ENCODE results near the gene HDAC4. TPM values are rescaled to one million over a fixed set of nuclear protein-coding genes. Genes with fewer than 3 reads are reported as not detected.

The HDAC4 gene
- total and polyA plus RNA-seq, 2 donors from 2014 or later: 2.2 to 56.8 TPM

DNA sequence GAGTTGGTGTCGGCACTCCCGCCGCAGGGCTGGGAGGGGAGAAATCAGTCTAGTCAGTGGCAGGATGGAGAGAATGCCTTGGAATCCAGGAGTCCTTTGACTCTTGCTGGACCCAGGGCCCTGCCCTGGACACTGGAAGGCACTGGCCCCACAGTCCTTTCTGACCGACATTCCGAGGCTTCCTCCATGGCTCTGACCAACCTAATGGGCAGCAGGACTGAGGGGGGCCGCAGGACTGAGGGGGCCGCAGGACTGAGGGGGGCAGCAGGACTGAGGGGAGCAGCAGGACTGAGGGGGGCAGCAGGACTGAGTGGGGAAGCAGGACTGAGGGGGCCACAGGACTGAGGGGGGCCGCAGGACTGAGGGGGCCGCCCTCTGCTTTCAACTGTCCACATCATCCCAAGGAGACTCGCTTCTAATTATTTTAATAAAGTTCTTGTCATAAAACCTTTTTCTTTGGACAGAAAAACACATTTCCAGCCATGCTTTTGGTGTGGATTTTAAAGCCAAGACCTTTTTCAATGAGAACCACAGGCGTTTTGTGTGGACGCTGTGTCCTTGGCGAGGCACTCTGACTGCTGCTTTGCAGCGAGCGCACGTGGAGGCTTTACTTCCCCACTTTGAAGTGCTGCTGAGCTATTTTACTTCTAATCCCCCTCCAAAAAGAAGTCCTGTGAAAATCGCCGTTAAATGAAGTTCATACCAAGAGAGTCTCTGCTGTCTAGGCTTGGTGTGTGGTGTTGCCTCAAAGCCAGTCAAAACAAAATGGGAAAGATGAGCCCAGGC lies 326.9 kb downstream of the HDAC4 start:
- H3K9ac ChIP-seq (ENCODE audit: low read length in 3 of 3): no peak overlapping the region
- FAIRE-seq: no peak
- TF ChIP-seq, protein P1, sequence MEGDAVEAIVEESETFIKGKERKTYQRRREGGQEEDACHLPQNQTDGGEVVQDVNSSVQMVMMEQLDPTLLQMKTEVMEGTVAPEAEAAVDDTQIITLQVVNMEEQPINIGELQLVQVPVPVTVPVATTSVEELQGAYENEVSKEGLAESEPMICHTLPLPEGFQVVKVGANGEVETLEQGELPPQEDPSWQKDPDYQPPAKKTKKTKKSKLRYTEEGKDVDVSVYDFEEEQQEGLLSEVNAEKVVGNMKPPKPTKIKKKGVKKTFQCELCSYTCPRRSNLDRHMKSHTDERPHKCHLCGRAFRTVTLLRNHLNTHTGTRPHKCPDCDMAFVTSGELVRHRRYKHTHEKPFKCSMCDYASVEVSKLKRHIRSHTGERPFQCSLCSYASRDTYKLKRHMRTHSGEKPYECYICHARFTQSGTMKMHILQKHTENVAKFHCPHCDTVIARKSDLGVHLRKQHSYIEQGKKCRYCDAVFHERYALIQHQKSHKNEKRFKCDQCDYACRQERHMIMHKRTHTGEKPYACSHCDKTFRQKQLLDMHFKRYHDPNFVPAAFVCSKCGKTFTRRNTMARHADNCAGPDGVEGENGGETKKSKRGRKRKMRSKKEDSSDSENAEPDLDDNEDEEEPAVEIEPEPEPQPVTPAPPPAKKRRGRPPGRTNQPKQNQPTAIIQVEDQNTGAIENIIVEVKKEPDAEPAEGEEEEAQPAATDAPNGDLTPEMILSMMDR (IDR thresholded peaks at IDR 0.05; ENCODE audit: borderline replicate concordance, extremely low read depth, insufficient read depth): no peak
- no peaks in the 10 kb centered on the region for H3K27me3 ChIP-seq (ENCODE audit: control insufficient read depth, insufficient read depth, low read length)
- no peaks in the 10 kb centered on the region for H3K4me1 ChIP-seq (ENCODE audit: control insufficient read depth in 2 of 3, insufficient read depth in 2 of 3, low read depth in 1 of 3, low read length in 3 of 3)
- peaks cover 0 to 2% (median 0%) of the 10 kb centered on the region in 3 donors for H3K9me3 ChIP-seq (ENCODE audit: control insufficient read depth in 2 of 3, insufficient read depth in 1 of 3, low read length in 3 of 3)
- DNase-seq: no peak
- H3K4me3 ChIP-seq (ENCODE audit: low read length in 3 of 3): no peak overlapping the region
- intact Hi-C loops (cut with DNase I): no loop called here
- peaks cover 2 to 14% (median 9%) of the 10 kb centered on the region in 3 donors for H3K36me3 ChIP-seq (ENCODE audit: control insufficient read depth in 2 of 3, insufficient read depth in 3 of 3, low read length in 3 of 3)
- no peak overlapping the region for H3K27ac ChIP-seq (ENCODE audit: low read depth in 2 of 2, low read length in 2 of 2)

DNA sequence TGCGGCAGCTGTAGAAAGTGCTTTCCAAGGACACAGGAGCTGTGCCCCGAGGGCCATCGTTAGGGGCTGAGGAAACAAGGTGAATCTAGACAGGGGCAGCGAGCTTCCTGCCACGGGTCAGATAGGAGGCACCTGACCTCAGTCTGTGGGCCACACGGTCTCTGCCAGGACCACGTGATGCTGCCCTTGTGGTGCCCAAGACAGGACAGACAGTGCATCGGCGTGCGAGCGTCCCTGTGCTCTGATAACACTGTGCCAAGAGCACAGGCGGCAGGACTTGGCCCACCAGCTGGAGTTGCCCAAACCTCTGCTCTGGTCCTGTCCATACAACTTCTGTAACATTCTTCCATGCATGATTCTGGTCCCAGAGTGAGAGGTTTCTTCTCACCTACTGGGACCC lies 327.6 kb downstream of the HDAC4 start:
- H3K27ac ChIP-seq (ENCODE audit: low read depth in 2 of 2, low read length in 2 of 2): no peak overlapping the region
- FAIRE-seq (no peak), DNase-seq (no peak)
- intact Hi-C loops (cut with DNase I): no loop called here
- H3K36me3 ChIP-seq (ENCODE audit: control insufficient read depth in 2 of 3, insufficient read depth in 3 of 3, low read length in 3 of 3): peaks cover 2 to 14% (median 9%) of the 10 kb centered on the region in 3 donors
- no peak overlapping the region for H3K4me3 ChIP-seq (ENCODE audit: low read length in 3 of 3)
- peaks cover 0 to 2% (median 0%) of the 10 kb centered on the region in 3 donors for H3K9me3 ChIP-seq (ENCODE audit: control insufficient read depth in 2 of 3, insufficient read depth in 1 of 3, low read length in 3 of 3)
- no peaks in the 10 kb centered on the region for H3K4me1 ChIP-seq (ENCODE audit: control insufficient read depth in 2 of 3, insufficient read depth in 2 of 3, low read depth in 1 of 3, low read length in 3 of 3)
- no peaks in the 10 kb centered on the region for H3K27me3 ChIP-seq (ENCODE audit: control insufficient read depth, insufficient read depth, low read length)
- TF ChIP-seq, protein P1 (IDR thresholded peaks at IDR 0.05; ENCODE audit: borderline replicate concordance, extremely low read depth, insufficient read depth): no peak
- no peak overlapping the region for H3K9ac ChIP-seq (ENCODE audit: low read length in 3 of 3)

DNA sequence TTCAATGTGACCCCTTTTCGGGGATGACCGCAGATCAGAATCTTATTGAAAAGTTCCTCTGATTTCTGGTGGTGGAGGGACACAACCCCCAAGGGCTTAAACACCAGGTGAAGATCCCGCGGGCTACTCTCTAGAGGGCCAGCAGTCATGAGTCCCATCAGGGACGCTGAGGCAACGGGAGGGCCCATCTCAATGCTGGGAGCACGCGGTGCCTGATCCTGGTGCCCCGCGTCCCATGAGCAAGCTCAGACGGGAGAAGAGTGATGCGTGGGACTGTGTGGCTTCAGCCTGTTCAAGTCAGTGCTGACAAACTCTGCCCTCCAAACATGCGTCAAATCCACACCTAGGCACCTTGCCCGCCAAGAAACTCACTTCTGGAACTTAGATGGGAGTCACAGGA lies 328.0 kb downstream of the HDAC4 start:
- DNase-seq (no peak), FAIRE-seq (no peak)
- Histone ChIP-seq H3K4me1 (ENCODE audit: control insufficient read depth in 2 of 3, insufficient read depth in 2 of 3, low read depth in 1 of 3, low read length in 3 of 3) (no peaks in the 10 kb centered on the region), H3K4me3 (ENCODE audit: low read length in 3 of 3) (no peak overlapping the region), H3K27ac (ENCODE audit: low read depth in 2 of 2, low read length in 2 of 2) (no peak overlapping the region), H3K36me3 (ENCODE audit: control insufficient read depth in 2 of 3, insufficient read depth in 3 of 3, low read length in 3 of 3) (peaks cover 2 to 18% (median 9%) of the 10 kb centered on the region in 3 donors), H3K9ac (ENCODE audit: low read length in 3 of 3) (no peak overlapping the region), H3K27me3 (ENCODE audit: control insufficient read depth, insufficient read depth, low read length) (no peaks in the 10 kb centered on the region), H3K9me3 (ENCODE audit: control insufficient read depth in 2 of 3, insufficient read depth in 1 of 3, low read length in 3 of 3) (peaks cover 0 to 2% (median 0%) of the 10 kb centered on the region in 3 donors)
- intact Hi-C loops (cut with DNase I): no loop called here
- TF ChIP-seq, protein P1 (IDR thresholded peaks at IDR 0.05; ENCODE audit: borderline replicate concordance, extremely low read depth, insufficient read depth): no peak
